CD4-positive, alpha-beta T cell treated with Interleukin-4 for 1 hour (primary cell): Measurements from ENCODE around the gene SCAF8.

Experiments used
- DNase-seq, 2 donors: peaks; one replicate each; pipeline ENCODE4 v3.0.0-alpha.2; 2020 to 2022

The SCAF8 gene

GRCh38 chr6:154847318-154847717 is 114.1 kb downstream of the SCAF8 start:
- no peak for DNase-seq

GRCh38 chr6:154848580-154848979 is 115.4 kb downstream of the SCAF8 start:
- DNase-seq, result no peak

DNA sequence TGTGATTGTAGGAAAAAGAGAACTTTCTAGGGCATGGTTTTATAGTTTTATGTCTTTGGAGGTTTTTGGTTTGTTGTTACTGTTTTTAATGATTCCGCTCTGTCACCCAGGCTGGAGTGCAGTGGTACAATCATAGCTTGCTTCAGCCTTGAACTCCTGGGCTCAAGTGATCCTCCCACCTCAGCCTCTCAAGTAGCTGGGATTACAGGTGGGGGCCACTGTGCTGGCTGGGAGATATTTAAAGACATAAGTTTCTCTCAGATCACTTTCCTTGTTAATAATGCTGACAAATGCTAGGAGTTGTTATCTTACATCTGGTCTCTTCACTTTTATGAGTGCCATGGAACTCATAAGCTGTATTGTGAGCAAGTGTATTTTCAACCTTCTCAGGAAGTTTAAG is 116.3 kb downstream of the SCAF8 start:
- no peak for DNase-seq

DNA sequence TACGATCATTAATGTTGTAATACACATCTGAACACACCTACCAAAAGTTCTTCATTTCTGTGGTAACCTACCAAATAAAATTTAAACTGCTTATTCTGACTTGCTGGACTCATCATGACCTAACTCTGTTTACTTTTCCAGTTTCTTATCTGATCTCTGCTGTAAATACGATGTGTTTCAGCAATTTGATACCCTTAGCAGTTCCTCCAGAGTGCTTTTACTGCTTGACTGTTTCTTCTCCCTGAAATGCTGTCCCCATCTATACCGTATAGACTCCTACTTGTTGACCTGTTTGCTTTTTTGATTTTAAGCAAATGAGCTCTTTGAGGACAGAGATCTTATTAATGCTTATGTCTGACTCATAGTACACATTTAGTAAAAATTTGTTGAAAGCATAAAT is 119.5 kb downstream of the SCAF8 start:
- DNase-seq, result no peak

- DNase-seq, result no peak
These were observed 124.3 kb downstream of the SCAF8 start for GRCh38 chr6:154857529-154857928.

- DNase-seq, result no peak
These were observed 128.6 kb downstream of the SCAF8 start for GRCh38 chr6:154861825-154862224.

GRCh38 chr6:154862536-154862935 is 129.3 kb downstream of the SCAF8 start:
- no peak for DNase-seq

GRCh38 chr6:154864066-154864430 is 130.8 kb downstream of the SCAF8 start:
- no peak for DNase-seq

DNA sequence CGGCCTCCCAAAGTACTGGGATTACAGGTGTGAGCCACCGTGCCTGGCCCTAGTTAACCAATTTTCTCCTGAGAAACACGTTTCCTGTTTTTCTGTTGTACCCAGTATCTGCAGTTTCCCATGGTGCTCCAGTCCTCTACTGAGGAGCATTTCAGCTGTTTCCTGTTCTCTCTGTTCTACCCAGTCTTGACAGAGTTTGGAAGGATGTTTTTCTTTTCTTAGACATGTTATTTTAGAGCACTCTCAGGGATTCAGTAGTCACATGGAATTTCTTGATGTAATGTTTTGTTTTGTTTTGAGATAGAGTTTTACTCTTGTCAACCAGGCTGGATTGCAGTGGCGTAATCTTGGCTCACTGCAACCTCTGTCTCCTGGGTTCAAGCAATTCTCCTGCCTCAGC is 132.1 kb downstream of the SCAF8 start:
- no peak for DNase-seq

- DNase-seq, result peak in 1 of 2 donors; percentile 28
These were observed 135.0 kb downstream of the SCAF8 start for GRCh38 chr6:154868143-154868594.

DNA sequence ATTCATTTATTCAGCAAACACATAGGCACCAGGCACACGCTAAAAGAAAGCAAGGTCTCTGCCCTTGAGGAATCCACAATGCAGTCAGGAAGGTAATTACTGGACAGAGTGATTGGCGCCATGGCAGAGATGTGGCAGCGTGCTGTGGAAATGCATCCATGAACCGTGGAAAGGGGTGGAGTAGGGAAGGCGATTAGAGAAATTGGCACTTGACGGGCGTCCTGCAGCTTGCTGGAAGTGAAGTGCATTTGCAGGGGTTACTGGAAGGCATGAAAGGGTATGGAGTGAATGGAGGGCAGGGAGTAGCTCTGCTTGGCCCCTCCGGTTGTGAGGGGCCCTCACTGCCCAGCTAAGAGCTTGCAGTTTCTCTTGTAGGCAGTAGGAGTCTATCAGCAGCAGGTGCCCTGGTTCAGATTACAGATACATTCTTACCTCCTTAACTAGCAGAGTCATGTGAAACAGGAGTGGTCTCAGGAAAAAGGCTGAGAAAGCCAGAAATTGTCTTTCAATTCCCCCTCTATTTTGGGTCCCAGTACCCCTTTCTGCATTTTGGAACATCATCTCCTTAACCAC is 139.4 kb downstream of the SCAF8 start:
- DNase-seq, result no peak

DNA sequence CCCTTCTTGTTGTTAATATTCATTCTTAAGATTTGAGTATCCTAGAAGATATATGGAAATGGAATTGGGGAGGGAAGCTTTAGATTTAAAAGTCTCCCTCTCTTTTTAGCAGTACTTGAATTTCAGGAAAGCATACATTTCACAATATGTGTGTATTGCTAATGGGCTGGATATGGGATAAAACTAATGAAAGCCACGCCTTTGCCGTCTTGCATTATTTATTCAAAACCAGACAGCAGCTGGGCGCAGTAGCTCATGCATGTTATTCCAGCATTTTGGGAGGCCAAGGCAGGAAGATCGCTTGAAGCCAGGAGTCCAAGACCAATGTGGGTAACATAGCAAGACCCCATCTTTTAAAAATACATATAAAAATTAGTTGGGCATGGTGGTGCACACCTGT is 140.3 kb downstream of the SCAF8 start:
- DNase-seq, result no peak

- DNase-seq, result no peak
These were observed 141.8 kb downstream of the SCAF8 start for GRCh38 chr6:154874773-154875592.

DNA sequence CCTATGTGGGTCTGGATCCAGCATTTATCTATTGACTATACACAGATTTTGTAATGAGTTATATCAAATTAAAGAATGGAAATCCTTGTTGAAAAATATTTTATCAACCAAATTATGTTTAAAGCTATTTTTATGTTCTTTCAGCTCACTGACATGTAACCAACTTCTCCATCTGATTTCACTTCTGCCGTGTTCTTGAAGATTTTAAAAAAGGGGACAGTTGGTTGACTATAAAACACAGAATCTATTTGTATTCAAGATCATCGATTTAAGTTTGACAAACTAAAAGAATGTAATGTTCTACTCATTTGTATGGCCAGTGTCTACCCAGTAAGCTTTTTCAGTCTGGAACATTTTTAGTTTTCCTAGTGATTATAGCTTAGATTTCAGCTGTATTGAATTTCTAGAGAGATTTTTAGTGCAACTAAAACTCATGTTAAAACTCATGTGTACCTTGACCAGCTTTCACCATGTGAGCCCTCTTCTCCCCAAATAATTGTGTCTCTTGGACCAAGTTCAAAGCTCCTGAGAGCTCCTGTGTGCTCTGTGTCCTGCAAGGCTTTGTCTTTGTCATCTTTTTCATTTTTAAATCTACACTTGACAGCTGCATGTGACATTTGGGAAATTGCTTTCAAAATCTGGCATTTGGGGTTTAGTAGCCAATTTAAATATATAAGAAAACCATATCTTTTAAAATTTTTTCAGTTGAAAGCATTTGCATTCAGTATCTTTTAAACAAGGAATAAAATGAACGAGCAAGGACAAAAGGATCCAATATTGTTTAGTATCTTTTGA is 143.5 kb downstream of the SCAF8 start:
- no peak for DNase-seq

GRCh38 chr6:154878871-154879491 is 145.8 kb downstream of the SCAF8 start:
- no peak for DNase-seq

DNA sequence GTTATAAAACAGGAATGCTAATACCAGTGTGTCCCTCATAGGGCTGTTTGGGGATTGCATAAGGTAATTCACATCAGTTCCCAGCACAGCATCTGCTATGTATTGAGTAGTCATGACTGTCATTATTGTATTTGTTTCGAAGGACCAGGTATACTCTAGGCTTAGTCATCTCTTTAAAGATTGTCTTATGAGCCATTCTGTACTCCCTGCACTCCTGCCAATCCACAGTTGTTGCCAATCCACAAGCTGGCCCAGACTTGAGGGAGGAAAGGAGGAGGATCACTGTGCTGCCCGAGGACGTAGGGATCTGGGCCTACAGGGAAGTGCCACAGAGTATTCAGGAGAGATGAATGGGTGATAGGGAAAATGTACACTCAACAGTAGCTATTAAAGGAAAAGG is 148.9 kb downstream of the SCAF8 start:
- DNase-seq, result no peak
